Liver (tissue), 3 donors: ENCODE measurements around the gene PSMD6.

Experiments used
- ATF3 ChIP-seq: IDR thresholded peaks from 2 replicates; pipeline ENCODE4 v1.6.1; 2016; ENCODE audit warnings: antibody characterized with exemption
- CTCF ChIP-seq: fragments of 150-350 bp; IDR thresholded peaks from 2 replicates; pipeline ENCODE4 v1.5.1; 2017; ENCODE audit warnings: improper control_type of control experiment, low read depth, low read length; ENCODE audit not compliant: missing input control
- HNF4G ChIP-seq: IDR thresholded peaks from 2 replicates; pipeline ENCODE4 v1.6.1; 2016; ENCODE audit warnings: antibody characterized with exemption
- MAX ChIP-seq: IDR thresholded peaks from 2 replicates; pipeline ENCODE4 v1.6.1; 2016; ENCODE audit warnings: antibody characterized with exemption
- RAD21 ChIP-seq, 2 donors: IDR thresholded peaks; 2 replicates each; pipeline ENCODE4 v1.6.1; 2016; ENCODE audit warnings: antibody characterized with exemption in 2 of 2, mild to moderate bottlenecking in 2 of 2
- ZBTB33 ChIP-seq: IDR thresholded peaks from 2 replicates; pipeline ENCODE4 v1.6.1; 2016; ENCODE audit warnings: antibody characterized with exemption
- donor health status: healthy.
- donor health status: healthy.

GRCh38 chr3:64048631-64049061 lies 25.4 kb upstream of the PSMD6 start:
- no peak for TF ChIP-seq CTCF
- no peak for TF ChIP-seq HNF4G
- no peak for TF ChIP-seq MAX
- TF ChIP-seq ATF3 = no peak
- TF ChIP-seq RAD21 (IDR thresholded peaks at IDR 0.05) = no peak
- no peak for TF ChIP-seq ZBTB33
